Ascending aorta (tissue), 2 donors: ENCODE data around the gene BCDIN3D. TPM values are rescaled to one million over a fixed set of nuclear protein-coding genes. Genes with fewer than 3 reads are reported as not detected.
A peak's percentile ranks its signal among the peaks of the same experiment; 100 is the strongest.

Experiments
- DNase-seq, 2 donors: peaks; one replicate each; pipeline ENCODE4 v3.0.0-alpha.2; 2019; ENCODE audit warnings: low spot score in 2 of 2
- H3K27ac ChIP-seq, 2 donors: fragments of 200-600 bp; sonication (generic); one replicate each; pipeline ENCODE4 v1.5.1; 2016 to 2017; ENCODE audit warnings: mild to moderate bottlenecking in 1 of 2
- H3K27me3 ChIP-seq: fragments of 200-600 bp; sonication (generic); one replicate; pipeline ENCODE4 v1.5.1; 2017
- H3K36me3 ChIP-seq, 2 donors: fragments of 200-600 bp; sonication (generic); one replicate each; pipeline ENCODE4 v1.5.1; 2016
- H3K4me1 ChIP-seq, 2 donors: fragments of 200-600 bp; sonication (generic); one replicate each; pipeline ENCODE4 v1.5.1; 2016 to 2017; ENCODE audit warnings: mild to moderate bottlenecking in 1 of 2
- H3K4me3 ChIP-seq, 2 donors: fragments of 200-600 bp; sonication (generic); one replicate each; pipeline ENCODE4 v1.5.1; 2016 to 2017; ENCODE audit warnings: mild to moderate bottlenecking in 1 of 2
- H3K9me3 ChIP-seq, 2 donors: fragments of 200-600 bp; sonication (generic); one replicate each; pipeline ENCODE4 v1.5.1; 2016
- intact Hi-C: fragments of 100-400 bp; cut with DNase I; formaldehyde crosslinking; loops from one replicate; pipeline ENCODE4 v1.15.1; 2023
- total RNA-seq: library from RNA; depleted of rRNA; stranded (reverse); fragments of >200 nt; gene quantifications from one replicate; pipeline ENCODE4 v1.1.0, GENCODE V29; 2016
- TF ChIP-seq, protein P1 (sequence below), 3 experiments: fragments of 200-600 bp in 2 of 3; fragments of 450-650 bp in 1 of 3; sonication (generic) in 2 of 3; IDR thresholded peaks; one replicate each; pipeline ENCODE4 v1.5.1; 2016 to 2019; ENCODE audit warnings: antibody characterized with exemption in 3 of 3, mild to moderate bottlenecking in 1 of 3, moderate library complexity in 1 of 3

Gene BCDIN3D
- total RNA-seq, 1 donor from 2014 or later: 2.6 TPM

- H3K27ac ChIP-seq: peak overlapping the region; percentile 42 to 47
- TF ChIP-seq, protein P1, sequence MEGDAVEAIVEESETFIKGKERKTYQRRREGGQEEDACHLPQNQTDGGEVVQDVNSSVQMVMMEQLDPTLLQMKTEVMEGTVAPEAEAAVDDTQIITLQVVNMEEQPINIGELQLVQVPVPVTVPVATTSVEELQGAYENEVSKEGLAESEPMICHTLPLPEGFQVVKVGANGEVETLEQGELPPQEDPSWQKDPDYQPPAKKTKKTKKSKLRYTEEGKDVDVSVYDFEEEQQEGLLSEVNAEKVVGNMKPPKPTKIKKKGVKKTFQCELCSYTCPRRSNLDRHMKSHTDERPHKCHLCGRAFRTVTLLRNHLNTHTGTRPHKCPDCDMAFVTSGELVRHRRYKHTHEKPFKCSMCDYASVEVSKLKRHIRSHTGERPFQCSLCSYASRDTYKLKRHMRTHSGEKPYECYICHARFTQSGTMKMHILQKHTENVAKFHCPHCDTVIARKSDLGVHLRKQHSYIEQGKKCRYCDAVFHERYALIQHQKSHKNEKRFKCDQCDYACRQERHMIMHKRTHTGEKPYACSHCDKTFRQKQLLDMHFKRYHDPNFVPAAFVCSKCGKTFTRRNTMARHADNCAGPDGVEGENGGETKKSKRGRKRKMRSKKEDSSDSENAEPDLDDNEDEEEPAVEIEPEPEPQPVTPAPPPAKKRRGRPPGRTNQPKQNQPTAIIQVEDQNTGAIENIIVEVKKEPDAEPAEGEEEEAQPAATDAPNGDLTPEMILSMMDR (IDR thresholded peaks at IDR 0.05): no peak
- DNase-seq: peak in 1 of 2 donors; percentile 56
- no peaks in the 10 kb centered on the region for H3K36me3 ChIP-seq
- intact Hi-C loops: loop anchor here (5.0 kb wide), 2 partner anchors 77 to 187 kb away; partner anchors contain the start of gene ASIC1
- no peaks in the 10 kb centered on the region for H3K27me3 ChIP-seq
- H3K9me3 ChIP-seq: no peaks in the 10 kb centered on the region
- H3K4me3 ChIP-seq: no peak overlapping the region
- H3K4me1 ChIP-seq: peaks cover 0 to 9% of the 10 kb centered on the region in 2 donors
These were observed 27.1 kb upstream of the BCDIN3D start for GRCh38 chr12:49869816-49870500.

GRCh38 chr12:49868952-49869815 is 26.3 kb upstream of the BCDIN3D start:
- intact Hi-C loops: loop anchor here (1.0 to 5.0 kb wide), 3 partner anchors 42 to 188 kb away; partner anchors contain the start of gene ASIC1
- H3K27ac ChIP-seq: peak overlapping the region; percentile 42 to 47
- H3K9me3 ChIP-seq: no peaks in the 10 kb centered on the region
- DNase-seq: peak; percentile 22 to 88
- TF ChIP-seq, protein P1 (IDR thresholded peaks at IDR 0.05): no peak
- H3K4me1 ChIP-seq: peaks cover 0 to 9% of the 10 kb centered on the region in 2 donors
- no peaks in the 10 kb centered on the region for H3K36me3 ChIP-seq
- no peaks in the 10 kb centered on the region for H3K27me3 ChIP-seq
- no peak overlapping the region for H3K4me3 ChIP-seq

GRCh38 chr12:49868449-49868848 is 25.5 kb upstream of the BCDIN3D start:
- Histone ChIP-seq H3K27ac (peak overlapping the region; percentile 42 to 47), H3K9me3 (no peaks in the 10 kb centered on the region), H3K27me3 (no peaks in the 10 kb centered on the region), H3K4me3 (no peak overlapping the region), H3K36me3 (no peaks in the 10 kb centered on the region), H3K4me1 (peaks cover 0 to 9% of the 10 kb centered on the region in 2 donors)
- TF ChIP-seq, protein P1 (IDR thresholded peaks at IDR 0.05): no peak
- intact Hi-C loops: loop anchor here (1.0 to 5.0 kb wide), 3 partner anchors 41 to 189 kb away; partner anchors contain the start of gene ASIC1
- peak in 1 of 2 donors; percentile 62 for DNase-seq

GRCh38 chr12:49867570-49868341 is 24.9 kb upstream of the BCDIN3D start:
- DNase-seq: peak in 1 of 2 donors; percentile 55
- intact Hi-C loops: loop anchor here (1.0 to 5.0 kb wide), 5 partner anchors 40 to 190 kb away; partner anchors contain the start of gene ASIC1

More at GRCh38 chr12:49867570-49868341, 24.9 kb upstream of the BCDIN3D start:
- H3K36me3 ChIP-seq: no peaks in the 10 kb centered on the region
- TF ChIP-seq, protein P1 (IDR thresholded peaks at IDR 0.05): no peak
- H3K27me3 ChIP-seq: no peaks in the 10 kb centered on the region
- no peak overlapping the region for H3K27ac ChIP-seq
- H3K4me3 ChIP-seq: no peak overlapping the region
- peaks cover 0 to 9% of the 10 kb centered on the region in 2 donors for H3K4me1 ChIP-seq
- H3K9me3 ChIP-seq: no peaks in the 10 kb centered on the region
